Right lobe of liver (tissue), 4 donors: ENCODE results near the gene PTBP3.

Source experiments
- POLR2A ChIP-seq: fragments of 450-650 bp; IDR thresholded peaks from one replicate; pipeline ENCODE4 v1.6.1; 2017; ENCODE audit warnings: antibody characterized with exemption, mild to moderate bottlenecking
- TF ChIP-seq, protein P1 (sequence below), 4 donors: fragments of 200-600 bp in 3 of 4; fragments of 450-650 bp in 1 of 4; IDR thresholded peaks; one replicate each; pipeline versions ENCODE4 v1.5.1 to v1.8.0; 2016 to 2022; ENCODE audit warnings: antibody characterized with exemption in 4 of 4, mild to moderate bottlenecking in 2 of 4
- donor health status: DM: no; HTN: no; CAD: no.
- donor health status: DM: no; HTN: no; CAD: no.
- donor health status: DM: no; HTN: yes; CAD: no.

DNA sequence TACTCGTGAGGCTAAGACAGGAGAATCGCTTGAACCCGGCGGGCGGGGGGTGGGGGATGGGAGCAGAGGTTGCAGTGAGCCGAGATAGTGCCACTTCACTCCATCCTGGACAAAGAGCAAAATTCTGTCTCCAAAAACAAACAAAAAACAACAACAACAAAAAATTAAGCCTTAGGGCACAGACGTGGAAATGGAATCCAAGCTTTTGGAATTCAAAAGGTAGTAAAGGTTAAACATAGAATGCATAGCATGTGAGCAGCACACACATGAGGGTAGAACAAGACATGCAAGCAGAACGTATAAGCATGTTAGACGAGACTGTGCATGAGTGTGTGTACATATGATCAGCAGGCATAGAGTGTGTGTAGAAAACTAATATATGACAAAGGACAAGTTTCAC, 68.0 kb downstream of the PTBP3 start:
- TF ChIP-seq POLR2A = no peak
- TF ChIP-seq, protein P1, sequence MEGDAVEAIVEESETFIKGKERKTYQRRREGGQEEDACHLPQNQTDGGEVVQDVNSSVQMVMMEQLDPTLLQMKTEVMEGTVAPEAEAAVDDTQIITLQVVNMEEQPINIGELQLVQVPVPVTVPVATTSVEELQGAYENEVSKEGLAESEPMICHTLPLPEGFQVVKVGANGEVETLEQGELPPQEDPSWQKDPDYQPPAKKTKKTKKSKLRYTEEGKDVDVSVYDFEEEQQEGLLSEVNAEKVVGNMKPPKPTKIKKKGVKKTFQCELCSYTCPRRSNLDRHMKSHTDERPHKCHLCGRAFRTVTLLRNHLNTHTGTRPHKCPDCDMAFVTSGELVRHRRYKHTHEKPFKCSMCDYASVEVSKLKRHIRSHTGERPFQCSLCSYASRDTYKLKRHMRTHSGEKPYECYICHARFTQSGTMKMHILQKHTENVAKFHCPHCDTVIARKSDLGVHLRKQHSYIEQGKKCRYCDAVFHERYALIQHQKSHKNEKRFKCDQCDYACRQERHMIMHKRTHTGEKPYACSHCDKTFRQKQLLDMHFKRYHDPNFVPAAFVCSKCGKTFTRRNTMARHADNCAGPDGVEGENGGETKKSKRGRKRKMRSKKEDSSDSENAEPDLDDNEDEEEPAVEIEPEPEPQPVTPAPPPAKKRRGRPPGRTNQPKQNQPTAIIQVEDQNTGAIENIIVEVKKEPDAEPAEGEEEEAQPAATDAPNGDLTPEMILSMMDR (IDR thresholded peaks at IDR 0.05) = no peak
